GM10248 (cell line): ENCODE data around the gene CNNM3.
"Not testable (repeated sequence)": the region's sequence is repeated elsewhere in the genome, so short reads cannot be mapped to it uniquely, and the experiment has no call there.

Source experiments
- CTCF ChIA-PET: fragments of 300-600 bp; sonication (Branson Sonifier 250); formaldehyde crosslinking; extraction: SDS; loops from one replicate; lab custom pipeline; 2021; ENCODE audit warnings: antibody characterized with exemption; lab: Yijun Ruan, JAX
- POLR2A ChIA-PET: fragments of 350-650 bp; sonication (Branson Sonifier 250); formaldehyde crosslinking; extraction: SDS; loops from one replicate; lab custom pipeline; 2020; ENCODE audit warnings: antibody characterized with exemption; lab: Yijun Ruan, JAX
- DNase-seq: peaks from one replicate; pipeline ENCODE4 v3.0.0; 2012; ENCODE audit errors: extremely low spot score
- TF ChIP-seq, protein P1 (sequence below): IDR thresholded peaks from 2 replicates; pipeline ENCODE4 v1.5.1; 2012; ENCODE audit warnings: mild to moderate bottlenecking, low read depth; ENCODE audit errors: extremely low read depth, missing control alignments, control extremely low read depth

CNNM3 gene

DNA sequence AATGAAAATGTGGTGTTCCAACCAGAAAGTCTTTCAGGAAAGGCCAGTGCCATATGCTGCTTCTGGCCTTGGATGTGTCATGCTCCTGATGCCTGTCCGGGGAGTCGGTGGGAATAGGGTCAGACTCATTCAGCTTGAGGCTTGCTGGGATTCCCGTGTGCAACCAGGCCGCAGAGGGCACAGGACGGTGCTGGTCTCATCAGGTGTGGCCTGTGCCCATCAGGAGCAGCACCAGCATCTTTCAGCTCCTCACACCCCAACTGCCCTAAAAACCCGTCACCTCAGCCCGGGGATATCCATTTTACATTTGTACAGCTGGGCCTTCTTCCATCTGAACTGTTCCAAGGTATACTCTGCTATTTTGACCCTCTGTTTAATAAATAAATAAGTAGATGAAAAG lies 13.3 kb upstream of the CNNM3 start:
- DNase-seq, result no peak
- TF ChIP-seq, protein P1, sequence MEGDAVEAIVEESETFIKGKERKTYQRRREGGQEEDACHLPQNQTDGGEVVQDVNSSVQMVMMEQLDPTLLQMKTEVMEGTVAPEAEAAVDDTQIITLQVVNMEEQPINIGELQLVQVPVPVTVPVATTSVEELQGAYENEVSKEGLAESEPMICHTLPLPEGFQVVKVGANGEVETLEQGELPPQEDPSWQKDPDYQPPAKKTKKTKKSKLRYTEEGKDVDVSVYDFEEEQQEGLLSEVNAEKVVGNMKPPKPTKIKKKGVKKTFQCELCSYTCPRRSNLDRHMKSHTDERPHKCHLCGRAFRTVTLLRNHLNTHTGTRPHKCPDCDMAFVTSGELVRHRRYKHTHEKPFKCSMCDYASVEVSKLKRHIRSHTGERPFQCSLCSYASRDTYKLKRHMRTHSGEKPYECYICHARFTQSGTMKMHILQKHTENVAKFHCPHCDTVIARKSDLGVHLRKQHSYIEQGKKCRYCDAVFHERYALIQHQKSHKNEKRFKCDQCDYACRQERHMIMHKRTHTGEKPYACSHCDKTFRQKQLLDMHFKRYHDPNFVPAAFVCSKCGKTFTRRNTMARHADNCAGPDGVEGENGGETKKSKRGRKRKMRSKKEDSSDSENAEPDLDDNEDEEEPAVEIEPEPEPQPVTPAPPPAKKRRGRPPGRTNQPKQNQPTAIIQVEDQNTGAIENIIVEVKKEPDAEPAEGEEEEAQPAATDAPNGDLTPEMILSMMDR, result no peak
- POLR2A ChIA-PET, result no interaction called here
- CTCF ChIA-PET, result interaction anchor here (0.8 to 2.8 kb wide), 11 partner anchors 9 to 55 kb away, joined by 3 to 13 read pairs (median 4); partner anchors contain the start of genes ANKRD39, CNNM3 and CNNM4

DNA sequence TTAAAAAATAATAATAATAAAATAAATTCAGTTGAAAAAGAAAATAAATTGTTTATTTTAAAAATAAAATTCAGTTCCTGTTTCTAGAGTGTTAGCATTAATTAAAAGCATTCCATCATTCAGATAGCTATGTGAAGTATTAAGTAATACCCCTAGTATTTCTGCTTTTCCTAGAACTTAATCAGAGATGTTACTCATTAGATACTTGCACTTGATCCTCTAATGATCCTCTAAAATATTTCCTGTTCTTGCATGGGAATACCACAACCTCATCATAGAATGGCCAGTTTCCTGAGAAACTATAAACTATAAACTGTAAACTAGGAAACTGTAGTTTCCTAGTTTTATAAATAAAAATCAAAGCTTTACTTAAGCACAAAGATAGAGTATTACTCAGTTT lies 11.1 kb upstream of the CNNM3 start:
- DNase-seq, result no peak
- TF ChIP-seq, protein P1, result no peak
- CTCF ChIA-PET, result interaction anchor here (0.6 to 1.2 kb wide), 2 partner anchors 8 to 53 kb away, joined by 3 read pairs; partner anchors contain the start of gene ANKRD39
- POLR2A ChIA-PET, result no interaction called here

DNA sequence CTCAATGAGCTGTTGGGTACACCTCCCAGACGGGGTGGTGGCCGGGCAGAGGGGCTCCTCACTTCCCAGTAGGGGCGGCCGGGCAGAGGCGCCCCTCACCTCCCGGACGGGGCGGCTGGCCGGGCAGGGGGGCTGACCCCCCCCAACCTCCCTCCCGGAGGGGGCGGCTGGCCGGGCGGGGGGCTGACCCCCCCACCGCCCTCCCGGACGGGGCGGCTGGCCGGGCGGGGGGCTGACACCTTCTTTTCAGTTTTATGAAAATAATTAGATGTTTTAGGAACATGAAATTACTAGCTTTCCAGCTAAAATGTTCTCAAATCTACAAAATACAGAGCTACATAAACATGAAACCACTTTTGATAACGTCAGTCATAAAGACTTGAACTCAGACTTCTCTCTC lies 10.1 kb upstream of the CNNM3 start:
- DNase-seq, result not testable (repeated sequence)
- POLR2A ChIA-PET, result interaction anchor here (0.7 kb wide), 1 partner anchor 44 kb away, joined by 3 read pairs; no protein-coding TSS in a partner anchor
- CTCF ChIA-PET, result interaction anchor here (1.0 to 1.4 kb wide), 3 partner anchors 9 to 52 kb away, joined by 3 to 7 read pairs (median 3); partner anchors contain the start of gene ANKRD39

DNA sequence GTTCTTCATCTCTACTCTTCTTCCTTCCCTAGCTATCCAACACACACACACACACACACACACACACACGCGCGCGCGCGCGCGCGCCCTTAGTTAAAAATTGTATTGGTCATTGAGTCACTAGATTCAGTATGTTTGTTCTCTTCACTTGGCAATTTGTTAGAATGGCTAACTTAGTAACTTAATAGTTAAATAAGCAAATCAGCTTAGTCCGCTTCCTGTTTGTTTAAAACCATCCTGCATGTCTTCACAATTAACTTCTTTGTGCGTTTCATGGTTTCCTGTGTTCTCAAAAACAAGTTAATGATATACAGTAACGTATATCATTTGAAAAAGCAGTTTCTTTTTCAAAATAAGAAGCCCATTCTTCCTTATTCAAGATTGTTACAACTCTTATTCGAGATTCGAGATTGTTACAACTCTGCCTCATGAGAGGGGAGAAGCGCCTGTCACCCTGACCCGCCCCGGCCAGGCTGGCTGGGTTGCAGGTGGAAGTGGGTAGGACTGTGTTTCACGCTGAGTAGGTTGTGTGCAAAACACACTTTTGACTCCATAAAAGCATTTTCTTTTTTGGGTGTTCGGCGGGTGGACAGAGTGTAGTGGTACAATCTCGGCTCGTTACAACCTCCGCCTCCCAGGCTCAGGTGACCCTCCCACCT lies 9.5 kb upstream of the CNNM3 start:
- ChIA-PET CTCF (interaction anchor here (1.0 to 1.4 kb wide), 2 partner anchors 10 to 20 kb away, joined by 3 to 7 read pairs; no protein-coding TSS in a partner anchor), POLR2A (interaction anchor here (0.7 kb wide), 1 partner anchor 45 kb away, joined by 3 read pairs; no protein-coding TSS in a partner anchor)
- TF ChIP-seq, protein P1, result no peak
- peak; percentile 54 for DNase-seq

DNA sequence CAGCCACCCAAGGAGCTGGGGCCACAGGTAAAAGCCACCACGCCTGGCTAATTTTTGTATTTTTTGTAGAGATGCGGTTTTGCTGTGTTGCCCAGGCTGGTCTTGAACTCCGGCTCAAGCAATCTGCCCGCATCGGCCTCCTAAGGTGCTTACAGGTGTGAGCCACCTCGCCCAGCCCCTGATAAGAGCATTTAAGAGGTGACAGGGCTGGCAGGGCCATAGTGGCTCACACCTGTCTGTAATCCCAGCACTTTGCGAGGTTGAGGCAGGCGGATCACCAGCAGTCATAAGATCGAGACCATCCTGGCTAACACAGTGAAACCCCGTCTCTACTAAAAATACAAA lies 9.0 kb upstream of the CNNM3 start:
- DNase-seq, result no peak
- POLR2A ChIA-PET, result no interaction called here
- CTCF ChIA-PET, result interaction anchor here (1.0 to 1.4 kb wide), 2 partner anchors 10 to 20 kb away, joined by 3 to 7 read pairs; no protein-coding TSS in a partner anchor
- TF ChIP-seq, protein P1, result no peak

DNA sequence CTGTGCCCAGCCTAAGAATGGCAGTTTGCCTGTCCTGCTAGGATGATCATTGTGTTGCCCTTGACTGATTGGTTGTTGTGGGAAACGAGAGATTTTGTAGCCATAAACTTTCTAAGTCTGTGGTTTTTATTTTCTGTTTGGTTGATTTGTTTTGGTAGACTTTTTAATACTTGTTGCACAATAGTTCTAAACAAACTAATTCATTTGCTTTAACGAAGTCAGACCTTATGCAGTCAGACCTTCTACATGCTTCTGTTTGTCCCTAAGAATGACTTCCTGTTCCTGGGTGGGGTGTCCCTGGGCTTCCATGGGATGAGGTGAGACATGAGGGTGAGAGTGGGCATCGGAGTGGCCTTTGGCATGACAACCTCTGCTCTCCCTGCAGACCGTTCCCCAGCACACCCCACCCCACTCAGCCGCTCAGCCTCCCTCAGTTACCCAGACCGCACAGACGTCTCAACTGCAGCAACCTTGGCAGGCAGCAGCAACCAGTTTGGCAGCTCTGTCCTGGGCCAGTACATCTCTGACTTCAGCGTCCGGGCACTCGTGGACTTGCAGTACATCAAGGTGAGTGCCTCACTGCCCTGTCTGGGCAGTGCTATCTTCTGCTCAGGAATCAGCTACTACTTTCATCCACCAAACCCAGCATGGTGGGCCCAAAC lies 7.8 kb upstream of the CNNM3 start:
- TF ChIP-seq, protein P1, result no peak
- ChIA-PET POLR2A (no interaction called here), CTCF (interaction anchor here (1.2 kb wide), 1 partner anchor 34 kb away, joined by 3 read pairs; no protein-coding TSS in a partner anchor)
- DNase-seq, result no peak
